CD4-positive, alpha-beta T cell treated with Interleukin-12 subunit alpha and Interleukin-12 subunit beta, for 1 hour (primary cell): ENCODE measurements around the gene DDIT4.
"Not testable (repeated sequence)": the region's sequence is repeated elsewhere in the genome, so short reads cannot be mapped to it uniquely, and the experiment has no call there.

Experiments
- DNase-seq: peaks from one replicate; pipeline ENCODE4 v3.0.0-alpha.2; 2020

The DDIT4 gene

GRCh38 chr10:72267819-72268399 lies 5.8 kb upstream of the DDIT4 start:
- DNase-seq, result no peak

- not testable (repeated sequence) for DNase-seq
Measured at GRCh38 chr10:72268475-72269200, 5.1 kb upstream of the DDIT4 start.

DNA sequence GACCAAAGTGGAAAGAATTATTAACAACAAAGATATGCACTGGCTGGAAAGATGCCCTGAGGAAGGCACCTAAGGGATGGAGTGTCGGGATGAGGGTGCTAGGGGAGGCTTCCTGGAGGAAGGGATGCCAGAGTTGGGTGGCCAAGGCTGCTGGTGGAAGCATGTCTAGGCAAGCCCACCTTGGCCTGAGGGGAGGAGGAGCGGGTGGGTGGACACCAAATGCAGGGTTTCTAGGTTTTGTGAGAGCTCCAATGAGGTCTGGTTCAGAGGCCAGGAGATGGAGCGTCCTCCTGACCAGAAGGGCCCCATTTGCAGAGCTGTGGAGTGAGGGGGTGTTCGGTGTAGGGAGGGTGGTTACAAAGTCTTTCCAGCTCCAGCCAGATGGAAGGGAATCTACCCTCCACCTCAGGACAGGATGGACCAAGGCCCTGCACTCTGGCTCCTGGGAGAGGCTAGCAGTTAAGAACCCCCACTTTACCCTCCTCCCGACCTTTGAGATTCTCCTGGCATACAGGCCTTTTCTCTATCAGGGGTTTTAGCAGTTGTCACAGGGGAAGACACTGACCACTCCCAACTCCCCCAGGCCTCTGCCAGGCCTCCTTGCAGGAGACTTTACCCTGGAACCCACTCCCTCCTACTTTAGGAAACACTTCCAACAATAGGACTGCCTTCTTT lies 3.0 kb upstream of the DDIT4 start:
- no peak for DNase-seq

DNA sequence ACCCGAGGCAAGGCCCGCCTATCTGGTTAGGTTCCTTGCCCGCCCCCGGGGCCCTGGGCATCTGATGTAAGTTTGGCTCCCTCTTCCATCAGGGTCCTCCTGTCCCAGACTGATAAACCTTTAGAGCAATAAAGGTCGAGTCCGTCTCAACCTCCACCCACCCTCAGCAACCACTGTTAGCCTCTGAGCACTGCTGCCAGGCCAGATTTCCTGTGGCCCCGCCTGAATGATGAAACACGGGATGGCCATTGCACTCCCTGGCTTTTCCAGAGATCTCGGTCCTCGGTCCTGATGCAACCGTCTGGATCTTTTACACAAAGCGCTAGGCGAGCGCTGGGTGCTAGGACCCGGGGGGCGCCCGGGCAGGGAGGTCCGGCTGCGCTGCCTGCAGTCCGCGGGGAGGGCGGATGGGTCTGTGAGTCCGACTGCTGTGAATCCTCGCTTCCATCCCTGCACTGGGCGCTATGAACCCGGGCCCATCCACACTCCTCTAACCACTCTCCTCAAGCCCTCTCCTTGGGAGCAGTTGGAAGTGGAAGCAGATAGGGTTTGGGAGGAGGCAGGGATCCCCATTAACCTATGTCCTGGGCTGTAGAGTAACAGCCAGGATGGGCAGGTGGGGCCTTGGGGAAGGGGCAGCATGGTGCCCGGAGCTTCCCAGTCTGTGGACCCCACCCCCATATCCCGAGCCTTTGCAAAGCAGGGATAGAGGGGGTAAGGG lies 875 bp upstream of the DDIT4 start:
- DNase-seq, result peak; percentile 36

GRCh38 chr10:72274213-72274729 lies 547 bp downstream of the DDIT4 start:
- no peak for DNase-seq

DNA sequence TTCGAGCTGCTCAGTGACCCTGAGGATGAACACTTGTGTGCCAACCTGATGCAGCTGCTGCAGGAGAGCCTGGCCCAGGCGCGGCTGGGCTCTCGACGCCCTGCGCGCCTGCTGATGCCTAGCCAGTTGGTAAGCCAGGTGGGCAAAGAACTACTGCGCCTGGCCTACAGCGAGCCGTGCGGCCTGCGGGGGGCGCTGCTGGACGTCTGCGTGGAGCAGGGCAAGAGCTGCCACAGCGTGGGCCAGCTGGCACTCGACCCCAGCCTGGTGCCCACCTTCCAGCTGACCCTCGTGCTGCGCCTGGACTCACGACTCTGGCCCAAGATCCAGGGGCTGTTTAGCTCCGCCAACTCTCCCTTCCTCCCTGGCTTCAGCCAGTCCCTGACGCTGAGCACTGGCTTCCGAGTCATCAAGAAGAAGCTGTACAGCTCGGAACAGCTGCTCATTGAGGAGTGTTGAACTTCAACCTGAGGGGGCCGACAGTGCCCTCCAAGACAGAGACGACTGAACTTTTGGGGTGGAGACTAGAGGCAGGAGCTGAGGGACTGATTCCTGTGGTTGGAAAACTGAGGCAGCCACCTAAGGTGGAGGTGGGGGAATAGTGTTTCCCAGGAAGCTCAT lies 1.1 kb downstream of the DDIT4 start:
- peak; percentile 78 for DNase-seq

GRCh38 chr10:72275351-72276012 lies 1.8 kb downstream of the DDIT4 start:
- DNase-seq, result no peak

- no peak for DNase-seq
Measured at GRCh38 chr10:72276013-72276387, 2.3 kb downstream of the DDIT4 start.

DNA sequence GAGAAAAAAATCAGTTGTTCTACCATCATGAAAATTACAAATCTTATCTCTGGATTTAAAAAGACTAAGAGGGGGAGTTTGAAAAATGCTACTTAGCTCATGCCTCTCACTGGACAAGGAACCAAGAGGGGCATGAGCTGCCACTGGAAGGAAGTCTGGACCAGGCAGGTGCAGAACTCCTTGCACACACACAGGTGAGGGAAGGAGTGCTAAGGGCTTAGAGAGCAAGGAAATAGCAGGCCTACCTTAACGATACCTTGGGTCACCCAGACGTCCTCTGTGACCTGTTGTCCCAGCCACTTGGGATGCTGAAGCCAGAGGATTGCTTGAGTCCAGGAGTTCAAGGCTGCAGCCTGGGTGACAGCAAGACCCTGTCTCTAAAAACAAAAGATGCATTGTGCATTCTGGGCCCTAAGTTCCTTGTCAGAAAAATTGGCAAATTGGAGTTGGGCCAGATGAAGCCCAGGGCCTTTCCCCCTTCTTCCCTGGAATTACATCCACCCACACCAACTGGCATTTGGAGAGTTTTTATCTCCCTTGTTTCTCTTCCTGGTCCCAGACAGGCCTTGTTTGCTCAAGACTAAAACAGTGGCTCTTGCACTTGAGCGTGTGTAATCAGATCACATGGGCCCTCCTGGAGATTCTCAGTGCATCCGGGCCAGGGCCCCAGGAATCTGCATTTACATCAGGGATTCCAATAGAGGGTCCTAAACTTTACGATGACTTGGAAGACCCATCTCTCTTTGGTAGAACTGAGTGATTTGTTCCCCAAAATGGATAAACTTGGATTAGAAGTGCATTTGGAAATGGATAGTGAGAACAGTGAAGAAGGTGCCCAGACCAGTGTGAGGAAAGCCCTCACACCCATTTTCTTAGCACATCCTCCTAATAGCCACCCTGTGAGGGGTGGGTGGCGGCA lies 3.0 kb downstream of the DDIT4 start:
- DNase-seq, result no peak

DNA sequence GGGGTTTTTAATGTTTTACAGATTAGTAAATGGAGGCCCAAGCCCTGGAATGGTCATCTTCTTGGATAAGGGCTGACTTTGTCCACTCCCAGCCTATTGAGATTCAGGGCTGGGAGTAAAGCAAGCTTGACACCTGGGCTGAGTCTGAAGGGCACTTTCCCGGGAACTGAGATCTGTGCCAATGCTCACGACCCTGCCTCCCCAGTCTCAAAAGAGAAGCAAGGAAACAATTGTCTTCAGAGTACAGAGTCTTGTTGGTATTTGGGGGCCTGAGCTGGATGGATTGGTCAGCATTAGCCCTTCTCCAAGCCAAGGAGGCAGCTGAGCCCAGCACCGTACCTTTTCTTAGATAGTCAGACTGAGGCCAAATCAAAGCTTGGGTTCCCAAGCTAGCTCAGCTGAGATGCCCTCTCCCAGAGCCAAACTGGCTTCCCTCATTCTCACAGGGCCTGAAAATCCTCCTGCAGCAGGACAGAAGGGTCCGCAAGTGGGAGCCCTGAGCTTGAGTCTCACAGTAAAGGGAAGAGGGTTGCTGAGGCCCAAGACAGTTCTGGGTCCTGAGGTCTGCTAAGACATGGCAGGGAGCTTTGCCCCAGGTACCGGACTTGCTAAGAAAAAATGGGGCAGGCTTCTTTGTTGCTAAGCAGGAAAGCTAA lies 3.7 kb downstream of the DDIT4 start:
- DNase-seq, result no peak

- DNase-seq, result no peak
Measured at GRCh38 chr10:72277996-72278667, 4.4 kb downstream of the DDIT4 start.

- DNase-seq, result no peak
Measured at GRCh38 chr10:72278668-72279393, 5.1 kb downstream of the DDIT4 start.

- DNase-seq, result not testable (repeated sequence)
Measured at GRCh38 chr10:72279587-72279986, 5.9 kb downstream of the DDIT4 start.

- no peak for DNase-seq
Measured at GRCh38 chr10:72283131-72283530, 9.4 kb downstream of the DDIT4 start.

DNA sequence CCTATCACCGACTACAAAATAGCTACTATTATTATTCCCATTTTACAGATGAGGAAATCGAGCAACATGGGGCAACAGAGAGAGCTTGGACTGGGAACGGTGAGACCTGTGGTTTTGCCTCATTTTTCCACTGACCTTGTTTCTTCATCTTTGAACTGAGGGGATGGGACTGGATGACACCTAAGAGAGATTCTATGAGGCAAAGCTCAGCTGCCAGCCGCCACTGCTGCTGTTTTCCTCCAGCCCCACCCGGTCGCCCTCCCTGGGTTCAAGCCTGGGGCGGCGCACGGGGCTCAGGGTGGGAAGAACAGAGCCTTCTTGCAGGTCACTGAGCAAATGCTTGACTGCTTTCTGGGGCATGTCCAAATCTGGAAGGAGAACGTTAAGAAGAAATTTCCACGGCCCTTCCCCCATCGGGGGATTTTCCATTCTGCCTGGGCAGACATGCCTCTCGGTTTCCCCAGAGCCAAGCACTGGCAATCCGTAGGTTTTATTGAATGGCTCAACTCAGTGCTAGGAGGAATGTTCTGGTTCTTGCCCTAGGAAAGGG lies 12.3 kb downstream of the DDIT4 start:
- DNase-seq, result no peak

- DNase-seq, result peak; percentile 66
Measured at GRCh38 chr10:72291019-72291532, 17.4 kb downstream of the DDIT4 start.

DNA sequence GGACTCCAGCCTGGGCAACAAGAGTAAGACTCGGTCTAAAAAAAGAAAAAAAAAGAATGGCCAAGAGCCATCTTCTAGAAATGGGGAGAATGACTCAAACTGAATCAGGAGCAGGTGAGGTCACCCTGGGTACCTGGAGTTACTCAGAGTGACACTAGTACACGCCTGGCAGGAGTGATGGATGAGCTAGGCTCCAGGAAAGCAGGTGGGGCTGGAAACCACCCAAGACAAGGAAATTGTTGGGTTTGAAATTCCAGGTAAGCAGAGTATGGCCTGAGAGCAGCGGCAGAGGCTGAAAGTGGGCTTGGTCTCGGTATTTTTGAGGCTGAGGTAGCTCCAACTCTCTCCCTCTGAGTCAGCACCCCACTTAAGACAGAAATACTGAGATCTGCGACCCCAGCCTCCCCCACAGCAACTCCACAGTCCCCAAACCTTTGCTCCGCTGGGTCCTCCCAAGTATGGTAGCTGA lies 18.5 kb downstream of the DDIT4 start:
- DNase-seq, result no peak

DNA sequence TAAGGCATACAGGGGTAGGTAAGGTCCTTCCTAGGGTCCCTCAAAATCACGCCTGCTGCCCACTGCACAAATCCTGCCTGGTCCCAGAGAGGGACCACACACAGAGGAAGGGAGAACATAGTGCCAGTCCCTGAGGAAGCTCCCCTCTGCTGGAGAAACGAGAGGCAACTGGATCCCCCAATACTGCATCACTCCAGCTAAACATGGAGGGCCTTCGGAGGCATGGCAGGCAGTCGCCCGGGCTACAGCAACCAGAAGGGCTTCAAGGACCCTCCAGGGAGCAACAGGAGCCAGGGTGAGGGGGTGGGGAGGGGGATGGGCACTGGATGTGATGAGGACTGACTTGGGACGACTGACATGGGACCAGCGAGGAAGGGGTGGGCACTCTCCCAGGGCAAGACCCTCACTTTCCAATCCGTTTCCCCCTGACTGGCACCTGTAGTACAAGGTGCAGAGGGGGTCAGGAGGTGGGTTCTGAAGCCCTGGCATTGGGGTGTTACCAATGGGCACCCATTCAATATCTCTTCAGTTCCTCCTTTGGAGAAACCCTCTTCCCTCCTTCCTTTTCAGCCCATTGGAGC lies 21.7 kb downstream of the DDIT4 start:
- DNase-seq, result no peak
